ENCODE results near the gene GPR62.
A peak's percentile ranks its signal among the peaks of the same experiment; 100 is the strongest.

GPR62 gene

GRCh38 chr3:51934991-51935885 lies 19.9 kb upstream of the GPR62 start:
- TF ChIP-seq, protein P1, sequence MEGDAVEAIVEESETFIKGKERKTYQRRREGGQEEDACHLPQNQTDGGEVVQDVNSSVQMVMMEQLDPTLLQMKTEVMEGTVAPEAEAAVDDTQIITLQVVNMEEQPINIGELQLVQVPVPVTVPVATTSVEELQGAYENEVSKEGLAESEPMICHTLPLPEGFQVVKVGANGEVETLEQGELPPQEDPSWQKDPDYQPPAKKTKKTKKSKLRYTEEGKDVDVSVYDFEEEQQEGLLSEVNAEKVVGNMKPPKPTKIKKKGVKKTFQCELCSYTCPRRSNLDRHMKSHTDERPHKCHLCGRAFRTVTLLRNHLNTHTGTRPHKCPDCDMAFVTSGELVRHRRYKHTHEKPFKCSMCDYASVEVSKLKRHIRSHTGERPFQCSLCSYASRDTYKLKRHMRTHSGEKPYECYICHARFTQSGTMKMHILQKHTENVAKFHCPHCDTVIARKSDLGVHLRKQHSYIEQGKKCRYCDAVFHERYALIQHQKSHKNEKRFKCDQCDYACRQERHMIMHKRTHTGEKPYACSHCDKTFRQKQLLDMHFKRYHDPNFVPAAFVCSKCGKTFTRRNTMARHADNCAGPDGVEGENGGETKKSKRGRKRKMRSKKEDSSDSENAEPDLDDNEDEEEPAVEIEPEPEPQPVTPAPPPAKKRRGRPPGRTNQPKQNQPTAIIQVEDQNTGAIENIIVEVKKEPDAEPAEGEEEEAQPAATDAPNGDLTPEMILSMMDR (IDR thresholded peaks at IDR 0.05; ENCODE audit: low read depth, low read length) = no peak
- no peak overlapping the region for H3K4me3 ChIP-seq (ENCODE audit: low read depth, low read length)

DNA sequence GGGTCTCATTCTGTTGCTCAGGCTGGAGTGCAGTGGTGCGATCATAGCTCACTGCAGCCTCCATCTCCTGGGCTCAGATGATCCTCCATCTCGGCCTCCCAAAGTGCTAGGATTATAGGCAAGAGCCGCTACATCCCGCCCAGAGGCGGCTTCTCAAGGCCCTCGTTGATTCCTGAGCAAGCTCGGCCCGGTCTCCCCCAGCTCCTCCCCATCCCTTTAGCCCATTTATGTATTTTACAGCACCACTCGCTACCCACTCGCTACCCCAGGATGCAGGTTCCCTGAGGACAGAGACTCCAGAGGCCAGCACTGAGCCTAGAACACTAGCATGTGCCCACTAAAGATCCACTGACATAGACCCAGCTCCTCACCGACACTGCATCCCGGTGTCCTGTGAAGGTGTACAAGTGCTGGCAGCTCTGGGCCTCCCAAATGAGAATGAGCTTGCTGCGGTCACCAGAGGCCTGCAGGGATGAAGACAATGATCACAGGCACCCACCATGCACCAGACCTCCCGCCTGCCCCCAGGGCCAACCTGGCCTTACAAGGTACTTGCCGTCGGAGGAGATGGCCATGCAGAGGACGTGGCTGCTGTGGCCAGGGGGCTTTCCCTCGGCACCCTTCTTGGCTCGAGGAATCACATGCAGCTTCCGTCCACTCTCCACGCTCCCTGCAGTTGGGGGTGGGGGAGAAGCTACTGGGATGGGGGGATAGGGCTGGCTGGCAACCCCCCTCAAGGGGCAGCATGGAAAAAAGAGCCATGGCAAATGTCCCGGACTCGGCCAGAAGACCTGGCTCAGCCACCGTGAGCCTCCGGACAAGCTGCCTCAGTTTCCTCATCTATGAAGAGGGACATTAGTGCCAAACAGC lies 19.1 kb upstream of the GPR62 start:
- H3K4me3 ChIP-seq (ENCODE audit: low read depth, low read length) = no peak overlapping the region
- TF ChIP-seq, protein P1 (IDR thresholded peaks at IDR 0.05; ENCODE audit: low read depth, low read length) = no peak

GRCh38 chr3:51937014-51937413 lies 18.2 kb upstream of the GPR62 start:
- no peak overlapping the region for H3K4me3 ChIP-seq (ENCODE audit: low read depth, low read length)
- TF ChIP-seq, protein P1 (IDR thresholded peaks at IDR 0.05; ENCODE audit: low read depth, low read length) = no peak

GRCh38 chr3:51937611-51938450 lies 17.4 kb upstream of the GPR62 start:
- H3K4me3 ChIP-seq (ENCODE audit: low read depth, low read length) = no peak overlapping the region
- TF ChIP-seq, protein P1 (IDR thresholded peaks at IDR 0.05; ENCODE audit: low read depth, low read length) = no peak

DNA sequence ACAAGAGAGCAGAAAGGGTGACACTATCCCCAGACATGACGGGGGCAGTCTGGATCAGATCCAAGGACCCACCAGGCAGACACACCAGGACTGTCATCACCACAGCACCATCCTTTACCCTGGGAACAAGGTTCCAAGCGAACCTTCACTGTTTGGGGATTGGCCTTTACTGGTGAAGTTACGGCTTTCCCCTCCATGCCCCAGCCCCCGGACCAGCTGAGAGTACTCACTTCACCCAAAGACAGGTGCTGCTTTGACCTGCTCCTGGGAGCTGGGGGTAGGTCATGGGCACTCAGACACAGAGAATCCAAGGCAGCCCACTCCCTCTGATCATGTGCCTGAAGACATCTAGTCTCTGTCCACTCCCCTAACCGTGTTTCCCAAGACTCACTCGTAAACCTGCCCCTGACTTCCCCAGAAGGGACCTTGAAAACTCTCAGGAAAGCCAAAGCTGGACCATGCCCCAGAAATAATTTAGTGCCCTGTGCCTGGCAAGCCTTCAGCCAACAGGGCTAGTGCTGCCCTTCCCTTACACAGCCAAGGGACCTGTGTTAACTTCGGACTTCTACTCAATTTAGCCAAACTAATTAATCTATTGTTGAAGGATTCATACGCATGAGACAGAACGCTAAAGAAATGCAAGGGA lies 16.3 kb upstream of the GPR62 start:
- no peak overlapping the region for H3K4me3 ChIP-seq (ENCODE audit: low read depth, low read length)
- TF ChIP-seq, protein P1 (IDR thresholded peaks at IDR 0.05; ENCODE audit: low read depth, low read length) = no peak

DNA sequence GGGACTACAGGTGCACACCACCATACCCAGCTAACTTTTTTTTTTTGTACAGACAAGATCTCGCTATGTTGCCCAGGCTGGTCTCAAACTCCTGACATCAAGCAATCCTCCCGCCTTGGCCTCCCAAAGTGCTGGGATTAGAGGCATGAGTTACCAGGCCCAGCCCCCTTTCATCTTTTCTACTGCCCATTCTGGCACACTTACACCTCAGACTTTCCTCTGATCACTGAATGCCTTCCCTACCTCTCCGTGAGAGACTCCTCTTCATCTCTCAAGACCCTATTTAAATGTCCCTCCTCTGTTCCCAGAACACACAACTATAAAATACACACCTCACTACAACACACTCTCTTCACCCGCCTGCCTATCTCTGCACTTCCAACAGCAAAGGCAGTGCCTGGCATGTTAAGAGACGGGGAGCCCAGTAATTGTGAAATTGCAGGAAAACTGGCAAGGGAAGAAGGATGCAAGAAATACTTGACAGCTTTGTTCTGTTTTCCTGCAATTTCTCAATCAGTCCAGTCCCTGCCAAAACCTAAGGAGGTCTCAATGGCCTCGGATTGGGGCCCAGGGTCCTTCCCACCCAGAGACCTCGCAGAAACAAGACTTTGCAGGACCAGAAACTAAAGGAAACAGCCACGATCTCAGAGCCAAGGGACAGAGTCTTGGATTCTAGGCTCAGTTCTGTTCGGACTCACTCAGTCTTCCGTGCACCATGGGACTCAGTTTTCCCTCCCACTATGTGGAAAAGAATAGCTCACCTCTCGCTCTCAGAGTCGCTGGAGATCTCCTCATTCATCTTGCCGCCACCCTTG lies 14.3 kb upstream of the GPR62 start:
- peak overlapping the region; percentile 91 for H3K4me3 ChIP-seq (ENCODE audit: low read depth, low read length)
- TF ChIP-seq, protein P1 (IDR thresholded peaks at IDR 0.05; ENCODE audit: low read depth, low read length) = no peak
